Activated CD4-positive, alpha-beta T cell treated with anti-CD3 and anti-CD28 coated beads for 48 hours (primary cell): ENCODE results near the gene NKG7.

Experiments
- DNase-seq: peaks from one replicate; pipeline ENCODE4 v3.0.0-alpha.2; 2020

NKG7 gene

DNA sequence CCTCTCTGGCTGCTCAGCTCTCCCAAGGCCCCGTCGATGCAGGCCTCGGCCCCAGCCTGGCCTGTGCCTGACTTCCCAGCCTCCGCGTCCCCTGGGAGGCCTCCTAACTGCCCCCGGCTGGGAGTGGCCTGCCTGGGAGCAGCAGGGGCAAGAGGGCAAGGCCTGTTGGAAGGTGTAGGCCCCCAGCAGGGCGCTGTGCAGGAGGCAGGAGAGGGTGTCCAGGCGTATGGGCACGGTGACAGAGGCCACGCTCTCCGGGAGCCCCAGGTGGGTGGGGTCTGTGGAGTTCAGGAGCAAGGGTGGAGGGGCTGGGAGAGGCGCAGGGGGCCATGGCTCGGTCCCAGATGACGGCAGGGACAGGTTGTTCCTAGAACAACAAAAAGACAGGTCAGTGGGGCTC lies 16.7 kb upstream of the NKG7 start:
- DNase-seq = no peak

DNA sequence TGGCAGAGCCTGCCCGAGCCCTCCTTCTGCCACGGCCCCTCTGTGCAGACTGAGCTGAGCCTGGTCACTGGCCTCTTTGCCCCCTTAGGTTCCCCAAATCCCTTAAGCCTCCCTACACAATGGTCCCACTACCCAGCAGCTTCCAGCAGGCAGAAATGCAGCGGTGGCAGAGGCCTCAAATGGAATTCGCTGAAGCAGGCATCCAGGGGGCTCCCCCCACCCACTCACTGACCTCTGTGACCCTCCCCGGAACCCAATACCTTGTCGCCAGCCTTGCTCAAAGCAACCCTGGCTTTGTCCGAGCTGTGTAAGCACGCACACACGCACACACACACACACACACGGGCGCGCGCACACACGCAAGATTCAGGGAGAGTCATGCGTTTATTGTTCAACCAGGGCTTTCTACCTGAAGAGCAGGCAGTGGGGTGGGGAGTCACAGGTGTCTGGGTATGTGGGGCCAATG lies 15.5 kb upstream of the NKG7 start, which contains the start of gene LIM2:
Gene LIM2 (minus strand): TSS at position 51 of the 466 bp plus-strand sequence. CDS start 531 bp downstream, outside the sequence.
- peak; percentile 31 for DNase-seq

GRCh38 chr19:51386882-51387520 lies 14.5 kb upstream of the NKG7 start:
- no peak for DNase-seq

DNA sequence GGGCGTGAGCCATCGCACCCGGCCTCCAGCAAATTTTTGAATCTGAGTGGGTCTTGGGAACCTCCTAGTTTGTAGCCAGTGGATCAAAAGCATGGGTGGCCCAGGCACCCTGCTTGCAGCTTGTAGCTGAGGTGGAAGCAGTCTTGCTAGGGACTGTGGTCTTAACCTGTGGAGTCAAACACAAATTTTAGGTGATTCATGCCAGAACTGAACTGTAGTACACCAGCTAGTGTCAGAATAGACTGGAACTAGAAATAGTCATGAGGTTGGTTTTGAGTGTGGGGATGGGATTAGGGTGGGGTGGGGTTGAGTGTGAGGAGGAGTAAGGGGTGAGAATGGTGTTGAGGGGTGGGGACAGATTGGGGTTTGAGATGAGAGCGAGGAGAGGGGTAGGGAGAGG lies 9.6 kb upstream of the NKG7 start:
- DNase-seq = no peak

DNA sequence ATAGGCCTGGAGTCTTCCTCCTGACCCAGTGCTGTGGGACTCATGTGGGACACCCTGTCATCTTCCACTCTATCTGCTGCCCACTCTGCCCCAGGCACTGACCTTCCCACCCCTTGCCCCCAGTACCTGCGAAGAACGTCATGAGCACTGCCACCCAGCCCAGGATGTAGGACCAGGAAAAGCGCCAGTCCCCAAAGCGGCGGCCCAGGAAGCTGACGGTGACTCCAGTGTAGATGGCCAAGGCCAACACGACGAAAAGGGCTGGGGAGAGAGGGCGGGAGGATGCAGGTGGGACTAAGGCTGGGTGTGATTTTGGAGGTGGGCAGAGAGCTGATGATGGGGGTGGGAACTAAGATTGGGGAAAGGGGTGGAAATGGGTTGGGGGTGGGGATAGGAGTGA lies 7.9 kb upstream of the NKG7 start:
- DNase-seq = no peak

DNA sequence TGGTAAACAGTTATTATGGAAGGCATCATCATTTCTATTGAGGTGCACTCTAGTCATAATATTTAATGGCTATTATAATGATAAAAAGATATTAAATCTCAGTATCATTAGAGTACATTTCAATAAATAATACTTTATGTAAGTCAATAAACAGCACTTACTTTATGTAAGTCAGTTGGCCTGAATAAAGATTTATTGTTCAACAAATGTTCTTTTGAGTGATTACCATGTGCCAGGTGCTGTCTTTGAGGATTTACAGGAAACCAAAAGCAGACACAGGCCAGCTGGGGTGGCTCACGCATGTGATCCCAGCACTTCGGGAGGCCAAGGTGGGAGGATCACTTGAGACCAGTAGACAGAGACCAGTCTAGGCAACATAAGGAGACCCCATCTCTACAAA lies 5.0 kb upstream of the NKG7 start:
- DNase-seq = no peak

- DNase-seq = peak; percentile 66
These were observed 3.2 kb upstream of the NKG7 start for GRCh38 chr19:51375504-51376221.

GRCh38 chr19:51372021-51372648 lies 319 bp downstream of the NKG7 start:
- DNase-seq = no peak

DNA sequence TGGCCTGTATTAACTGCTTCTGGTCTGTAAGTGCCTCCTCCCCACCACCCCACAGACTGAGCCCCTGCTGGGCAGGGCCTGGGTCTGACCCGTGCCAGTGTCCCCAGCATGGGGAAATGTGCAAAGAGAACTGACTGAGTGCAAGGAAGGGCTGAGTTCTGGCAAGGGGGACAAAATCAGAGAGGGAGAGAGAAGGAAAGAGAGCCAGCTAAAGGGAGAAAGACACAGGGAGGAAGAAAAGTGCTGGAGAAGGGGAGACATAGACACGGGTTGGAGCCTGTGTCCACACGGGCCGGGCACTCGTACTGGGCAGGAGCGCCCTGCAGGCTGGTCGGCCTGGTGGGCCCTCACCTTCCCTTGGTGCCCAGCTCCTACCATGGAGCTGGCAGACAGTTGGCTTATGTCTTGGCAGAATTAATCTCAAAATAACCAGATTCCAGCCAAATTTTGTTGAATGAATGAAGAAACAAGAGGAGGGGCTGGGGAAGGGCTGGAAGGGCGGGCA lies 1.2 kb downstream of the NKG7 start:
- no peak for DNase-seq

- DNase-seq = no peak
These were observed 2.2 kb downstream of the NKG7 start for GRCh38 chr19:51370230-51370629.

DNA sequence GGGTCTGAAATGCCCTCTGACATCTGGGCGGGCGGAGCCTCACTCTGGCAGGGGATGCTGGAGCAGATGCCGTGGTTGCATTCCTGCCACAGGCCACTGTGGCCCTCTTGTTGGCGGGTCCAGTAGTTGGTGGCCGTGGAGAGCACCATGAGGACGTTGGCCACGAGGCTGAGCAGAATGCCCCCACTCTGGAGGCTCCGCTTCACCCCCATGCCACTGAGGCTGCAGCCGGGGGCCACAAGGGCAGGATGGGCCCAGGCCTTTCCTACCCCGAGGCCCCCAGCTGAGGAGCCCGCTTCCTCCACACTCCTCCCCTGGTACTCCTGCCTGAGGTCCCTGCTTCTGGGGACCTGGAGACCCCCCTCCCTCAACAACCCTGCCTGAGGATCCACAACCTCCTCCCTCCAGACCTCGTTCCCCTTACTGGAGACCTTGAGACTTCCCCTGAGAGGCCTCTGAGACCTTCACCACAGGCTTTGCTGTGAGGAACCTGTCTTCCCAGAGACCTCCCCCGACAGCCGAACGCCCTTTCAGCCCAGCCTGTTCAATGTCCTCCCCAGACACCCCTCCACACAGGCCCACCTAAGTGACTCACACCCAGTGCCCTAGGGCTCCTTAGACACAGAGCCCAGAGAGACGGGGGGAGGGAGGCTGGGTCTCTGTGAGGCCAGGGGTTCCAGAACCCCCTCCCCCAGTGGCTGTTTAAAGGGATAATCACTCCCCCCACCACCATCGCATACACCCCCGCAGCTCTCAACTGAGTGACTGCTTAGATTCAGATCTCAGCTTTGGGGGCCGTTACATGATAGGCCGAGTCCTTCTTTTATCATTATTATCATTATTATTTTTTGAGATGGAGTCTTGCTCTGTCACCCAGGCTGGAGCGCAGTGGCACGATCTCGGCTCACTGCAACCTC lies 3.8 kb downstream of the NKG7 start, which contains the start of gene CLDND2:
Gene CLDND2 (minus strand): TSS at position 638 of the 917 bp plus-strand sequence. CDS start 426 bp downstream, at position 212.
- DNase-seq = peak; percentile 49

DNA sequence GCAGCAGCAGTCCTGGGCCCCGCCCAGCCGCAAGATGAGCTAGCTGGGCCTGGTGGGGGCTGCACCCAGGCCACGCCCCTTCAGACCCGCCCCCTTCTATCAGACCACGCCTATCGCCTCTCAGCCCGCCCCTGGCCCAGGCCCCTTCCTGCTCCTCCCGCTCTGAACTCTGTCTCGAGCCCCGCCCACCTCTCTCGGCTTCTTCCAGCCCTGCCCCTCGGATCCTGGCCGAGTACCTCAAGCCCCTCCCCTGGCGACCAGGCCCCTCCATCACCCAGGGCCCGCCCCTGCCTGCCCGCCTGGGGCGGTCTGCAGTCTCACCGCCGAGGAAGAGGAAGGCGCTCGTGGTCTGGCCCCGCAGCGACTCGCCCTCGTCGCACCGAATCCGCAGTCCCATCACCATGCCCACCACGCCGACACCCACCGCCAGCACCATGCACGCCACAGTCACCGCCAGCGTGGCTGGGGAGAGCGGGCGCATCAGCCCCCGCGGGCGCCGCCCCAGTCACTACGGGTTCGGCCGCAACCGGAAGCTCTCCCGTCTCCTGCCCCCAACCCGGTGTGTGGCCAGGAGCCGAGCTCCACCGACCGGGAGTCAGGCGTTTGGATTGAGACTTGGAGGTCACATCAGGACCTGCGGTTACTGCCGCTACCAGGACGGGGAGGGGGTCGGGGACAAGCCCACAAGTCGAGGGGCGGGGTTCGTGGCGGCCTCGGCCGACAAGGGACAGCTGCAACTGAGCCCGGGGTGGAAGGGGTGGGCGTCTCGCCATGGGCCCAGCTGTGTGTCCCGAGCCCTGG lies 4.7 kb downstream of the NKG7 start:
- peak; percentile 100 for DNase-seq

- DNase-seq = no peak
These were observed 5.2 kb downstream of the NKG7 start for GRCh38 chr19:51367255-51367564.

DNA sequence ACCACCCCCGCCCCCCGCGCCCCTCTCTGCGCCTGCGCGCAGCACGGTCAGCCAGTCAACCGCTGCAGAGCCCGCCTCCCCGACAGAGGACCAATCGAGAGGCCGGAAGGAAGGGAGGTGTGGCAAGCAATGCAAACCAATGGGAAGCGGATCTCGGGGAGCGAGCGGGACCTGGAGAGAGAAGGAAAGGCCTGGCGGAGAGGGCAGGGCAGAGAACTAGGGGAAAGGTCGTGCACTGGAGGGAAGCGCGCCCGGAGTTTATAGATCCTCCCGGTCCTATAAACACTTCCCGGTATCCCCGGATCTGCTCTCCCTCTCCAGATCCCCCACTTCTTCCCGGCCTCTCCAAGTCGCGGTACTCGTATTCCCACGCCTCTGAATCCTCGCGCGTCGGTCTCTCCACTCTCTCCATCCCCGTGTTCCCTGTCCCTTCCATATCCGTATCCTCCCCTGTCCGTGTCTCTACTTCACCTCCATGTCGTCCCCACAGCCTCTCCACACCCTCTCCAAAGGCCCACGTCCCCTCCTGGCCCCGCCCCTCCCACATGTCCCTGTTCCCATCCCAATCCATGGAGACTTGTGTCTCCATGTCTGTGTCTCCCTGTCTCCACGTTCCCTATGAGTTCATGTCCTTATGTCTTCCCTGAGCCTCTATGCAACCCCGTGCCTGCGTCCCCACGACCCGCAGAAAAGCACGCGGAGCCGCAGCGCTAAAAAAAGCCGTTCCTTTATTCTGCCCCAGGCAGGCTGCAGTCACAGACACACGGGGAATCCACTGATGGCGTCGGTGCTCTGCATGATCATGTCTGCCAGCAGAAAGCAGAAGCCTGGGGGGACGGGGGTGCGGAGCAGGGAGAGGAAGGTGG lies 5.8 kb downstream of the NKG7 start:
- DNase-seq = peak; percentile 97

DNA sequence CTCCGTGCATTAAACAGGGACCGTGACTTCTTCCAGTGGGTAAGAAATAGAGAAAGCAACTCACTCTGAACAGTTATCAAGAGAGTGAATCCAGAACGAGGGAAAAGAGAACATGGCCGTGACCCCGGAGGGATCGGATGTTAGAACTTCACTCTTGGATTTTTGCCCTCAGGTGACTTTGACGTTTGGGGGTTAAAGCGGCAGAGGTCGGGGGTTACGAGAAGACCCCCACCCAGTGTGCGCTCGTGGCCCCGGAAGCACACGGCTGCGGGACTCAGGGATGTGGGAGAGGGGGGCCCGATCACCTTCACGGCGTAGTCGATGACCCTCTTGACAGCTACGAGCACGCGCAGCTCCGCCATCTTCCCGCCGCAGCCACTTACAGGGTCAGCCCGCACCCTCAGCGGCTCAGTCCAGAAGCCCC lies 6.5 kb downstream of the NKG7 start, which contains the start of gene ETFB:
Gene ETFB (minus strand): TSS at position 424 of the 424 bp plus-strand sequence. CDS start 62 bp downstream, at position 362.
- no peak for DNase-seq

DNA sequence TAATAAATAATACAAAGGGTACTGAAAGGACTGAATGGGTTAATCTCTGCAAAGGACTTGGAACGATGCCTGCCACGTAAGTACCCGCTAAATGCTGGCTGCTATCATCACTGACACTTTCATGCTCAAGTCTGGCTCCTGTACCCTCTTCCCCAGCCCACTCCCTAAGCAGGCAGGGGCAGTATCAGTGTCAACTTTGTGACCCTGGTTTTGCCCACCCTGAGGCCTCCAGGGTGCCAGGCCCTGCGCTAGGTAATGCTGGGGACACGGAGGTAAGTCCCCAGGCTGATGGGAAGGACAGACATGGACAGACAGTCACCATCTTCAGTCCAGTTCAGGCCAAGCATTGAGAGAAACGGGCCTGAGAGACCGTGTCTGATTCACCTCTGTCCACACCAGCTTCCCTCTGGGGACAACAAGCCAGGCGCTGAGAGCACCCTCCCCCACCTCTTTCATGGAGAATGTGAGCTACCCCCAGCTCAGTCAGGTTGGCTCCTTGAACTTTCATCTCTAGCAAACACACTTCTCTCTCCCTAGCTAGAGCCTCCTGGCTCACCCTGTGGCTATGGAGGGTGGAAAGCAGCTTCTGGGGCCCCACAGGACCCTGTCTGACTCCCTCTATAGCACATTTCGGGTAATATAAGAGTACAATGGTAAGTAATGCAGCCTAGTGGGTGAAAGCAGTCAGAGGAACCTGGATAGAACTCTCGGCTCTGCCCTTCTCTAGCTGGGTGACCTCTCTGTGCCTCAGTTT lies 7.1 kb downstream of the NKG7 start:
- DNase-seq = peak; percentile 31

GRCh38 chr19:51364200-51365106 lies 8.0 kb downstream of the NKG7 start:
- no peak for DNase-seq

- no peak for DNase-seq
These were observed 11.2 kb downstream of the NKG7 start for GRCh38 chr19:51361239-51361638.

DNA sequence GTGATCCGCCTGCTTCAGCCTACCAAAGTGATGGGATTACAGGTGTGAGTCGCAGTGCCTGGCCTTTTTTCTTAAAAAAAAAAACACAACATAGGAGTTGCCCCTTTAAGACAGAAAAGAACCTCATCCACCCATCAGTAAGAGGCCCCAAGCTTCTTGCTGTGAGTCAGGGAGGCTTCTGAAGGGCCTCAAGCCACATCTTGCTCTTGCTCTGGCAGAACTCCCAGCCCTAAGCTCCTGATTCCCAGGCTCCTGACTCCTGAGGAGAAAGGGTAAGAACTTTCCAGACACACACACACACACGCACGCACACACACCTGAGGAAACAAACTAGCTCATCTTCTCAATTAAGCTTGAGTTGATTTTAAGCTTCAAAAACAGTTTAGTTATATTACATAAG lies 13.2 kb downstream of the NKG7 start:
- no peak for DNase-seq
